MM.1S (cell line): ENCODE data around the gene HBA1.
"Not testable (repeated sequence)": the region's sequence is repeated elsewhere in the genome, so short reads cannot be mapped to it uniquely, and the experiment has no call there.

ENCODE experiments used
- DNase-seq: peaks from one replicate; pipeline ENCODE4 v3.0.0-alpha.2; 2015
- H2AFZ ChIP-seq: fragments of 300-600 bp; sonication (generic); 2 replicates; pipeline ENCODE4 v1.6.0; 2016; ENCODE audit warnings: antibody characterized with exemption, low read length
- H3F3A ChIP-seq: fragments of 300-600 bp; sonication (generic); 2 replicates; pipeline ENCODE4 v1.6.1; 2016; ENCODE audit warnings: mild to moderate bottlenecking, antibody characterized with exemption, low read length, moderate library complexity, mixed read lengths; ENCODE audit not compliant: insufficient read depth
- H3K27ac ChIP-seq: fragments of 300-600 bp; sonication (generic); 2 replicates; pipeline ENCODE4 v1.5.1; 2016; ENCODE audit warnings: mild to moderate bottlenecking, low read length
- H3K27me3 ChIP-seq: fragments of 300-600 bp; sonication (generic); replicated peaks from 2 replicates; pipeline ENCODE4 v1.6.0; 2016; ENCODE audit warnings: low read length; ENCODE audit not compliant: insufficient read depth
- H3K36me3 ChIP-seq: fragments of 300-600 bp; sonication (generic); replicated peaks from 2 replicates; pipeline ENCODE4 v1.6.1; 2016; ENCODE audit warnings: mild to moderate bottlenecking, low read length, mixed read lengths; ENCODE audit not compliant: insufficient read depth
- H3K4me1 ChIP-seq: fragments of 300-600 bp; sonication (generic); 2 replicates; pipeline ENCODE4 v1.6.1; 2016; ENCODE audit warnings: low read length, mixed read lengths
- H3K4me2 ChIP-seq: fragments of 300-600 bp; sonication (generic); 2 replicates; pipeline ENCODE4 v1.6.0; 2016; ENCODE audit warnings: low read depth, low read length
- H3K4me3 ChIP-seq: fragments of 300-600 bp; sonication (generic); 2 replicates; pipeline ENCODE4 v1.5.1; 2016; ENCODE audit warnings: low read length, mixed read lengths
- H3K79me2 ChIP-seq: fragments of 300-600 bp; sonication (generic); 2 replicates; pipeline ENCODE4 v1.6.1; 2016; ENCODE audit warnings: mixed run types, low read length, mixed read lengths
- H3K9ac ChIP-seq: fragments of 300-600 bp; sonication (generic); 2 replicates; pipeline ENCODE4 v1.6.1; 2016; ENCODE audit warnings: low read length, mixed read lengths
- H3K9me2 ChIP-seq: fragments of 300-600 bp; sonication (generic); replicated peaks from 2 replicates; pipeline ENCODE4 v1.6.1; 2016; ENCODE audit warnings: mild to moderate bottlenecking, low read length, mixed read lengths; ENCODE audit not compliant: insufficient read depth
- H3K9me3 ChIP-seq: fragments of 300-600 bp; sonication (generic); replicated peaks from 2 replicates; pipeline ENCODE4 v1.6.1; 2016; ENCODE audit warnings: mild to moderate bottlenecking, low read length, mixed read lengths; ENCODE audit not compliant: insufficient read depth
- H4K20me1 ChIP-seq: fragments of 300-600 bp; sonication (generic); 2 replicates; pipeline ENCODE4 v1.6.1; 2016; ENCODE audit warnings: mild to moderate bottlenecking, low read length, moderate library complexity, mixed read lengths; ENCODE audit not compliant: insufficient read depth
- EZH2 ChIP-seq: fragments of 300-600 bp; sonication (generic); optimal IDR thresholded peaks from 2 replicates; pipeline ENCODE3; 2017; ENCODE audit warnings: low read depth, mild to moderate bottlenecking, antibody characterized with exemption, low read length, mixed read lengths
- EZH2phosphoT487 ChIP-seq: fragments of 300-600 bp; sonication (generic); IDR thresholded peaks from 2 replicates; pipeline ENCODE4 v1.6.1; 2018; ENCODE audit warnings: antibody characterized with exemption, low read length
- TF ChIP-seq, protein P1 (sequence below): fragments of 300-600 bp; sonication (generic); IDR thresholded peaks from 2 replicates; pipeline ENCODE4 v1.5.1; 2016; ENCODE audit warnings: antibody characterized with exemption, low read length, mixed read lengths

The HBA1 gene

DNA sequence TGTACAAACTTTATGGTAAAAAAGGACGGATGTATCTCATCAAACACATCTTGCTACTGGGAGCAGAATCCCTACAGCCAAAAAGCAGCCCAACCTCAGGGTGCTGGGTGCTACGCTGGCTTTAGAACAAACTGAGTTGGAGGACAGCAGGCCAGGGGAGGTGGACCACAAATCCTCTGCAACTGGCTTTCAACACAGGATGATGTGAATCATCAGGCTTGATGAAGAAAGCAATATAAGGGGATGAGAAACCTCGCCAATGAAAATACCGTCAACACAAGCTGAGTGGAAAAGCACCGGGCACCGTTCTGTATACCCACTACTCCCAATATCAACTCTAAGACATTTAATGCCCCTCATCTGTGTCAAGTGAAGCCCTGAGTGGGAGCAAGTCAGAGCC is 18.0 kb downstream of the HBA1 start:
- TF ChIP-seq, protein P1, sequence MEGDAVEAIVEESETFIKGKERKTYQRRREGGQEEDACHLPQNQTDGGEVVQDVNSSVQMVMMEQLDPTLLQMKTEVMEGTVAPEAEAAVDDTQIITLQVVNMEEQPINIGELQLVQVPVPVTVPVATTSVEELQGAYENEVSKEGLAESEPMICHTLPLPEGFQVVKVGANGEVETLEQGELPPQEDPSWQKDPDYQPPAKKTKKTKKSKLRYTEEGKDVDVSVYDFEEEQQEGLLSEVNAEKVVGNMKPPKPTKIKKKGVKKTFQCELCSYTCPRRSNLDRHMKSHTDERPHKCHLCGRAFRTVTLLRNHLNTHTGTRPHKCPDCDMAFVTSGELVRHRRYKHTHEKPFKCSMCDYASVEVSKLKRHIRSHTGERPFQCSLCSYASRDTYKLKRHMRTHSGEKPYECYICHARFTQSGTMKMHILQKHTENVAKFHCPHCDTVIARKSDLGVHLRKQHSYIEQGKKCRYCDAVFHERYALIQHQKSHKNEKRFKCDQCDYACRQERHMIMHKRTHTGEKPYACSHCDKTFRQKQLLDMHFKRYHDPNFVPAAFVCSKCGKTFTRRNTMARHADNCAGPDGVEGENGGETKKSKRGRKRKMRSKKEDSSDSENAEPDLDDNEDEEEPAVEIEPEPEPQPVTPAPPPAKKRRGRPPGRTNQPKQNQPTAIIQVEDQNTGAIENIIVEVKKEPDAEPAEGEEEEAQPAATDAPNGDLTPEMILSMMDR: no peak
- no peak for TF ChIP-seq EZH2
- no peak for TF ChIP-seq EZH2phosphoT487

DNA sequence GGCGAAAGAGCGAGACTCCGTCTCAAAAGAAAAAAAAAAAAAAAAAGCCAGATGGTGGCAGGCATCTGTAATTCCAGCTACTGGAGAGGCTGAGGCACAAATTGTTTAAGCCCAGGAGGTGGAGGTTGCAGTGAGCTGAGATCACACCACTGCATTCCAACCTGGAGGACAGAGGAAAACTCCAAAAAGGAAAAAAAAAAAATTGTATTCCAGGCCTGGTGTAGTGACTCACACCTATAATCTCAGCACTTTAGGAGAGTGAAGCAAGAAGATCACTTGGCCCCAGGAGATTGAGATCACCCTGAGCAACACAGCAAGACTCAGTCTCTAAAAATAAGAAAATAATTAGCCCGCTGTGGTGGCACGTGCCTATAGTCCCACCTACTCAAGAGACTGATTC is 23.9 kb downstream of the HBA1 start:
- Histone ChIP-seq H3K9ac (no peak overlapping the region), H3K4me3 (no peak overlapping the region), H4K20me1 (no peaks in the 10 kb centered on the region), H3K4me1 (no peaks in the 10 kb centered on the region), H3K27me3 (no peaks in the 10 kb centered on the region), H3K36me3 (peaks cover 8% of the 10 kb centered on the region), H3K4me2 (no peak overlapping the region), H3F3A (no peaks in the 10 kb centered on the region), H3K27ac (no peak overlapping the region), H3K9me2 (no peaks in the 10 kb centered on the region), H3K79me2 (peaks cover 15% of the 10 kb centered on the region), H2AFZ (no peak overlapping the region), H3K9me3 (no peaks in the 10 kb centered on the region)
- TF ChIP-seq EZH2 (no peak), EZH2phosphoT487 (no peak)
- TF ChIP-seq, protein P1: no peak
- no peak for DNase-seq

More for the DNA sequence above, 18.0 kb downstream of the HBA1 start:
- Histone ChIP-seq H3K79me2 (peaks cover 3% of the 10 kb centered on the region; the same call in 1 of the 2 replicates), H3F3A (no peaks in the 10 kb centered on the region), H3K36me3 (no peaks in the 10 kb centered on the region), H2AFZ (no peak overlapping the region), H3K4me2 (no peak overlapping the region), H3K4me3 (no peak overlapping the region), H3K9ac (no peak overlapping the region), H3K27me3 (no peaks in the 10 kb centered on the region), H4K20me1 (no peaks in the 10 kb centered on the region), H3K9me2 (no peaks in the 10 kb centered on the region), H3K27ac (no peak overlapping the region), H3K4me1 (no peaks in the 10 kb centered on the region), H3K9me3 (no peaks in the 10 kb centered on the region)
- no peak for DNase-seq

DNA sequence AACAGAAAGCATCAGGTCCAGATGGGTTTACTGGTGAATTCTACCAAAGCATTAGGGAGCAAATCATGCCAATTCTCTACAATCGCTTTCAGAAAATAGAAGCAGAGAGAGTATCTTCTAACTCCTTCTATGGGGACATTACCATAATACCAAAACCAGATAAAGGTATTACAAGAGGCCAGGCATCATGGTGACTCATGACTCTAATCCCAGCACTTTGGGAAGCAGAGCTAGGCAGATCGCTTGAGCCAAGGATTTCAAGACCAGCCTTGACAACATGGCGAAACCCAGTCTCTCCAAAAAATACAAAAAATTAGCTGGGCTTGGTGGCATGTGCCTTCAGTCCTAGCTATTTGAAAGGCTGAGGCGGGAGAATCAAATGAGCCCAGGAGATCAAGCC is 26.8 kb downstream of the HBA1 start:
- Histone ChIP-seq H3K4me1 (0 out of 2 replicates have a peak, but pooled peaks cover 7% of the 10 kb centered on the region), H3K9ac (no peak overlapping the region), H3K27me3 (no peaks in the 10 kb centered on the region), H3K9me2 (no peaks in the 10 kb centered on the region), H3K4me3 (no peak overlapping the region), H3K4me2 (no peak overlapping the region), H3K79me2 (peaks cover 18% of the 10 kb centered on the region), H4K20me1 (no peaks in the 10 kb centered on the region), H3K36me3 (peaks cover 10% of the 10 kb centered on the region), H2AFZ (no peak overlapping the region), H3K27ac (no peak overlapping the region), H3K9me3 (no peaks in the 10 kb centered on the region), H3F3A (peaks cover 3% of the 10 kb centered on the region; the same call in 1 of the 2 replicates)
- no peak for DNase-seq
- TF ChIP-seq, protein P1: no peak
- no peak for TF ChIP-seq EZH2phosphoT487
- TF ChIP-seq EZH2: no peak

DNA sequence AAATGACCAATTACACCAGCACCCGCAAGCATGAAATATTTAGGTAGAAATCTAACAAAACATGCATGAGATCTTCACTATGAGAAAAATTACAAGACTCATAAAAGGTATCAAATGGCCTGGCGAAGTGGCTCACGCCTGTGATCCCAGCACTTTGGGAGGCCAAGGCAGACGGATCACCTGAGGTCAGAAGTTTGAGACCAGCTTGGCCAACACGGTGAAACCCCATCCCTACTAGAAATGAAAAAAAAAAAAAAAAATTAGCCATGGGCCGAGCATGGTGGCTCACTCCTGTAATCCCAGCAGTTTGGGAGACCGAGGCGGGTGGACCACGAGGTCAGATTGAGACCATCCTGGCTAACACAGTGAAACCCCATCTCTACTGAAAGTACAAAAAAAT is 27.6 kb downstream of the HBA1 start:
- H4K20me1 ChIP-seq, H3F3A ChIP-seq, H3K9ac ChIP-seq, H3K4me2 ChIP-seq, H3K4me1 ChIP-seq, H3K4me3 ChIP-seq, H2AFZ ChIP-seq, H3K27ac ChIP-seq, H3K9me3 ChIP-seq, DNase-seq, H3K9me2 ChIP-seq, H3K27me3 ChIP-seq: not testable (repeated sequence)
- peaks cover 23% of the 10 kb centered on the region for H3K79me2 ChIP-seq
- H3K36me3 ChIP-seq: peaks cover 10% of the 10 kb centered on the region

DNA sequence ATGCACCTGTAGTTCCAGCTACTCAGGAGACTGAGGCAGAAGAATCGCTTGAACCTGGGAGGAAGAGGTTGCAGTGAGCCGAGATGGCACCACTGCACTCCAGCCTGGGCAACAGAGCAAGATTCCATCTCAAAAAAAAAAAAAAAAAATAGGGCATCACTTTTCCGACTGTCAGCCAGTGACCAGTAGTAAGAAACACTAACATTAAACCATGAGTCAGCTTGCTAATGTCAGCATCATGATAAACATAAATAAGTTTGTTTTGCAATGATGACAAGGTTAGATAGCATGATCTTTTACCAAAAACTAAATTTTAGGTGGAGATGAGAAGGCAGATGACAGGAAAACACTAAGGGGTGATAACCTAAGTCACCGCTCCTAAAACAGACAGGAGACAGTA is 32.9 kb downstream of the HBA1 start:
- Histone ChIP-seq H3K79me2 (peaks cover 46% of the 10 kb centered on the region), H3K36me3 (peaks cover 12% of the 10 kb centered on the region)
- H3K4me3 ChIP-seq, H3K9ac ChIP-seq, H3K4me1 ChIP-seq, H3F3A ChIP-seq, H3K9me3 ChIP-seq, H3K4me2 ChIP-seq, H4K20me1 ChIP-seq, H2AFZ ChIP-seq, H3K27ac ChIP-seq, H3K27me3 ChIP-seq, DNase-seq, H3K9me2 ChIP-seq: not testable (repeated sequence)

DNA sequence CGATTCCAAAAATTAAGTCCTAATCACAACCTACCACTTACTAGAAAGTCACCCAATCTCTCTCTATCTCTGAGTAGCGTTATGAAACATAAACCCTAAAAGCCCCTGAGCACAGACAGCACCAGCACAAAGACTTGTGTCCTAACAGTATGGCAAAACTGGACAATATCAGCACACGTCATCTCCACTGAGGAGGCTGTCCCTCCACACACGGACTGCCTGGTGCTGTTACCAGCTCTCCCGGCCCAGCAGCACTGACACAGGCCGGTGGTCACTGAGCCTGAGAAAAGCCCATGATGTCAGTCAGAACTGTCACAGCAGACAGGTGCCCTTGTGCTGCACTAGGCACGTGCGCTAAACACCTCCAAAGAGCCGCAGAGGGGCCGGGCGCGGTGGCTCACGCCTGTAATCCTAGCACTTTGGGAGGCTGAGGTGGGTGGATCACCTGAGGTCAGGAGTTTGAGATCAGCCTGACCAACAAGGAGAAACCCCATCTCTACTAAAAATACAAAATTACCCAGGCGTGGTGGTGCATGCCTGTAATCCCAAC is 35.2 kb downstream of the HBA1 start:
- H3K79me2 ChIP-seq: peaks cover 58% of the 10 kb centered on the region
- H3K27ac ChIP-seq, H3K9me3 ChIP-seq, H3K4me3 ChIP-seq, H3K9ac ChIP-seq, H3K4me2 ChIP-seq, DNase-seq, H3K27me3 ChIP-seq, H3K9me2 ChIP-seq, H3K4me1 ChIP-seq, H2AFZ ChIP-seq, H3F3A ChIP-seq, H4K20me1 ChIP-seq: not testable (repeated sequence)
- H3K36me3 ChIP-seq: peaks cover 12% of the 10 kb centered on the region
